ENCODE results near the gene TENM4.

TENM4 gene

GRCh38 chr11:78935398-78936068 lies 505.3 kb downstream of the TENM4 start:
- no peak for DNase-seq (ENCODE audit: low spot score)

GRCh38 chr11:78933350-78933749 lies 507.5 kb downstream of the TENM4 start:
- no peak for DNase-seq (ENCODE audit: low spot score)

- no peak for DNase-seq (ENCODE audit: low spot score)
These were observed 508.1 kb downstream of the TENM4 start for GRCh38 chr11:78932757-78933156.

GRCh38 chr11:78931891-78932290 lies 508.9 kb downstream of the TENM4 start:
- DNase-seq (ENCODE audit: low spot score), result no peak

- DNase-seq (ENCODE audit: low spot score), result no peak
These were observed 509.9 kb downstream of the TENM4 start for GRCh38 chr11:78930810-78931523.

GRCh38 chr11:78929906-78930220 lies 511.0 kb downstream of the TENM4 start:
- no peak for DNase-seq (ENCODE audit: low spot score)

GRCh38 chr11:78929207-78929905 lies 511.5 kb downstream of the TENM4 start:
- no peak for DNase-seq (ENCODE audit: low spot score)

GRCh38 chr11:78927511-78927910 lies 513.3 kb downstream of the TENM4 start:
- no peak for DNase-seq (ENCODE audit: low spot score)

GRCh38 chr11:78926633-78927338 lies 514.0 kb downstream of the TENM4 start:
- no peak for DNase-seq (ENCODE audit: low spot score)

- no peak for DNase-seq (ENCODE audit: low spot score)
These were observed 515.4 kb downstream of the TENM4 start for GRCh38 chr11:78925387-78925786.

GRCh38 chr11:78922859-78923625 lies 517.8 kb downstream of the TENM4 start:
- no peak for DNase-seq (ENCODE audit: low spot score)

GRCh38 chr11:78921509-78921908 lies 519.3 kb downstream of the TENM4 start:
- DNase-seq (ENCODE audit: low spot score), result no peak

- DNase-seq (ENCODE audit: low spot score), result no peak
These were observed 520.5 kb downstream of the TENM4 start for GRCh38 chr11:78920329-78920728.

GRCh38 chr11:78916759-78917158 lies 524.1 kb downstream of the TENM4 start:
- no peak for DNase-seq (ENCODE audit: low spot score)

GRCh38 chr11:78914503-78914902 lies 526.3 kb downstream of the TENM4 start:
- DNase-seq (ENCODE audit: low spot score), result no peak

GRCh38 chr11:78912778-78913177 lies 528.1 kb downstream of the TENM4 start:
- no peak for DNase-seq (ENCODE audit: low spot score)

- no peak for DNase-seq (ENCODE audit: low spot score)
These were observed 530.5 kb downstream of the TENM4 start for GRCh38 chr11:78910322-78910721.

- no peak for DNase-seq (ENCODE audit: low spot score)
These were observed 531.4 kb downstream of the TENM4 start for GRCh38 chr11:78909386-78909785.

GRCh38 chr11:78907636-78908035 lies 533.2 kb downstream of the TENM4 start:
- no peak for DNase-seq (ENCODE audit: low spot score)

- no peak for DNase-seq (ENCODE audit: low spot score)
These were observed 534.3 kb downstream of the TENM4 start for GRCh38 chr11:78906566-78906965.

- no peak for DNase-seq (ENCODE audit: low spot score)
These were observed 535.1 kb downstream of the TENM4 start for GRCh38 chr11:78905756-78906155.
